DND-41 (cell line): ENCODE measurements around the gene PPP1R36.

ENCODE experiments used
- CTCF ChIP-seq: IDR thresholded peaks from 2 replicates; pipeline ENCODE4 v1.5.1; 2012; ENCODE audit warnings: borderline replicate concordance, low read length, moderate library complexity, mild to moderate bottlenecking; ENCODE audit not compliant: poor library complexity, severe bottlenecking; ENCODE audit errors: extremely low read depth
- EZH2 ChIP-seq: IDR thresholded peaks from 3 replicates; pipeline ENCODE4 v1.6.1; 2012; ENCODE audit warnings: borderline replicate concordance, low read depth, mild to moderate bottlenecking, moderate library complexity, low read length, inconsistent platforms; ENCODE audit not compliant: severe bottlenecking

GRCh38 chr14:64531567-64531966 is 18.2 kb upstream of the PPP1R36 start:
- TF ChIP-seq CTCF, result no peak
- TF ChIP-seq EZH2, result no peak
